ENCODE results near the gene GALE. TPM values are rescaled to one million over a fixed set of nuclear protein-coding genes. Genes with fewer than 3 reads are reported as not detected.

Gene GALE
- total and polyA plus RNA-seq, 2 of the 13 experiments (the other 11 are each of a cell fraction or from before 2014, with no cell fraction given) = 85.2 to 88.4 TPM

- TF ChIP-seq ZNF3 (CRISPR knock-in tag; IDR thresholded peaks at IDR 0.05) (no peak), MBD4 (IDR thresholded peaks at IDR 0.05; ENCODE audit: borderline replicate concordance, low read length) (no peak), ZEB1 (IDR thresholded peaks at IDR 0.05; ENCODE audit: insufficient replicate concordance, low read depth) (no peak), CCAR2 (optimal IDR thresholded peaks at IDR 0.05; ENCODE audit: low read depth, low read length) (peak; percentile 45), SIN3A (IDR thresholded peaks at IDR 0.05; ENCODE audit: borderline replicate concordance, low read depth, low read length) (peak; percentile 89), MEF2D (CRISPR knock-in tag; IDR thresholded peaks at IDR 0.05) (peak; percentile 67; the same call in 1 of the 2 replicates), ZFP36 (IDR thresholded peaks at IDR 0.05; ENCODE audit: borderline replicate concordance, low read depth, low read length, partially characterized antibody) (no peak), HNF4G (IDR thresholded peaks at IDR 0.05; ENCODE audit: borderline replicate concordance, low read depth, low read length) (no peak), HNF4G (CRISPR knock-in tag; IDR thresholded peaks at IDR 0.05; ENCODE audit: borderline replicate concordance, low read depth) (no peak), ZBTB49 (CRISPR knock-in tag; IDR thresholded peaks at IDR 0.05; ENCODE audit: borderline replicate concordance) (no peak), TRIM22 (IDR thresholded peaks at IDR 0.05) (no peak), KDM4B (CRISPR knock-in tag; IDR thresholded peaks at IDR 0.05) (no peak; the same call in 1 of the 2 replicates), PHF5A (CRISPR knock-in tag; IDR thresholded peaks at IDR 0.05; ENCODE audit: low read depth, unreplicated experiment) (no peak), AKAP8 (CRISPR knock-in tag; IDR thresholded peaks at IDR 0.05) (peak; percentile 94), MTF2 (CRISPR knock-in tag; IDR thresholded peaks at IDR 0.05; ENCODE audit: borderline replicate concordance) (no peak), ZBTB21 (CRISPR knock-in tag; IDR thresholded peaks at IDR 0.05) (no peak), ATF7-NPFF (CRISPR knock-in tag; IDR thresholded peaks at IDR 0.05; ENCODE audit: low read depth) (peak; percentile 84; the same call in 1 of the 2 replicates), CHCHD3 (CRISPR knock-in tag; IDR thresholded peaks at IDR 0.05) (no peak), MXD4 (CRISPR knock-in tag; IDR thresholded peaks at IDR 0.05) (no peak; the same call in 1 of the 2 replicates)
- TF ChIP-seq, protein P1, sequence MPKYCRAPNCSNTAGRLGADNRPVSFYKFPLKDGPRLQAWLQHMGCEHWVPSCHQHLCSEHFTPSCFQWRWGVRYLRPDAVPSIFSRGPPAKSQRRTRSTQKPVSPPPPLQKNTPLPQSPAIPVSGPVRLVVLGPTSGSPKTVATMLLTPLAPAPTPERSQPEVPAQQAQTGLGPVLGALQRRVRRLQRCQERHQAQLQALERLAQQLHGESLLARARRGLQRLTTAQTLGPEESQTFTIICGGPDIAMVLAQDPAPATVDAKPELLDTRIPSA (CRISPR knock-in tag; IDR thresholded peaks at IDR 0.05; ENCODE audit: borderline replicate concordance) = no peak
- TF ChIP-seq, protein P2, sequence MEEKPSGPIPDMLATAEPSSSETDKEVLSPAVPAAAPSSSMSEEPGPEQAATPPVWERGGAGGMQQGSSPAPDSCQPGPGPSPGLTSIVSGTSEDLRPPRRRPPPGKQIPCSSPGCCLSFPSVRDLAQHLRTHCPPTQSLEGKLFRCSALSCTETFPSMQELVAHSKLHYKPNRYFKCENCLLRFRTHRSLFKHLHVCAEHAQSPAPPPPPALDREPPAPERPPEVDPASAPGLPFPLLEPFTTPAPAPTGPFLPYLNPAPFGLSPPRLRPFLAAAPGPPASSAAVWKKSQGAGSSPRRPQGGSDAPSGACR (CRISPR knock-in tag; IDR thresholded peaks at IDR 0.05) = no peak
- TF ChIP-seq, protein P3, sequence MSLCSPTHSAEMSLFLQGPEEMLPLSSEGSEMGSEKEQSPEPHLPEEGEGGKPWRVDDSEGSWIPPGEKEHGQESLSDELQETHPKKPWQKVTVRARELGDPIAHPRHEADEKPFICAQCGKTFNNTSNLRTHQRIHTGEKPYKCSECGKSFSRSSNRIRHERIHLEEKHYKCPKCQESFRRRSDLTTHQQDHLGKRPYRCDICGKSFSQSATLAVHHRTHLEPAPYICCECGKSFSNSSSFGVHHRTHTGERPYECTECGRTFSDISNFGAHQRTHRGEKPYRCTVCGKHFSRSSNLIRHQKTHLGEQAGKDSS (CRISPR knock-in tag; IDR thresholded peaks at IDR 0.05; ENCODE audit: borderline replicate concordance, low read depth) = peak; percentile 17; the same call in 1 of the 2 replicates
Observed at GRCh38 chr1:23800400-23801337, at the start of gene GALE (continued).
